K562 (cell line): ENCODE data around the gene CHAF1A. TPM values are rescaled to one million over a fixed set of nuclear protein-coding genes. Genes with fewer than 3 reads are reported as not detected.

Experiments
- ATAC-seq: fragments of 200-7000 bp; cut with Tn5 transposase; 3 replicates; pipeline ENCODE4 v1.9.1; 2020; ENCODE audit warnings: moderate library complexity
- BruUV-seq: library from RNA; stranded (reverse); fragments of 400-500 nt; replicated peaks from 2 replicates; lab custom pipeline; 2021; lab: Mats Ljungman, UMichigan
- CTCF ChIA-PET: fragments of 300-600 bp; formaldehyde crosslinking; extraction: SDS; loops from one replicate; lab custom pipeline; 2021; ENCODE audit warnings: low intra/inter-chr PET ratio; lab: Yijun Ruan, JAX
- POLR2A ChIA-PET: fragments of 300-600, 350-650 bp; sonication (Branson Sonifier 250); formaldehyde crosslinking; extraction: SDS; loops from one replicate; lab custom pipeline; 2021; ENCODE audit warnings: antibody characterized with exemption, inconsistent platforms; lab: Yijun Ruan, JAX
- DNase-seq, 4 experiments: peaks; one replicate each; pipeline versions ENCODE4 v3.0.0 to v3.0.0-alpha.2; 2011 to 2018; ENCODE audit warnings: low spot score in 3 of 4, mixed read lengths in 3 of 4; ENCODE audit errors: extremely low read depth in 1 of 4
- FAIRE-seq: peaks from 2 replicates; lab custom pipeline; 2011; peaks lifted over from hg19 to GRCh38; lab: Jason Lieb, UNC
- H2AFZ ChIP-seq: 2 replicates; pipeline ENCODE4 v1.6.0; 2011; ENCODE audit warnings: low read depth, low read length, control low read depth, inconsistent platforms
- H3K27ac ChIP-seq: fragments of 200-600 bp; 3 replicates; pipeline ENCODE4 v1.8.0; 2011; ENCODE audit warnings: low read depth, mild to moderate bottlenecking, control low read depth, inconsistent platforms, low read length, moderate library complexity, mixed read lengths; ENCODE audit errors: extremely low read depth
- H3K27me3 ChIP-seq, 2 experiments: fragments of 300-600 bp in 1 of 2; 2 replicates in 1 of 2; 3 replicates in 1 of 2; pipeline versions ENCODE4 v1.6.0 to v1.8.0; 2011; ENCODE audit warnings: inconsistent platforms in 2 of 2, low read length in 2 of 2, mild to moderate bottlenecking in 1 of 2, mixed read lengths in 1 of 2, moderate library complexity in 1 of 2; ENCODE audit not compliant: control insufficient read depth in 2 of 2, insufficient read depth in 2 of 2
- H3K36me3 ChIP-seq: fragments of 300-600 bp; 3 replicates; pipeline ENCODE4 v1.8.0; 2011; ENCODE audit warnings: mild to moderate bottlenecking, low read length, inconsistent platforms; ENCODE audit not compliant: control insufficient read depth, insufficient read depth
- H3K4me1 ChIP-seq, 2 experiments: fragments of 200-600 bp in 1 of 2; replicated peaks in 1 of 2; 2 replicates in 1 of 2; 3 replicates in 1 of 2; pipeline versions ENCODE4 v1.5.1 to v1.8.0; 2011; ENCODE audit warnings: inconsistent platforms in 2 of 2, low read length in 2 of 2, mild to moderate bottlenecking in 1 of 2, mixed read lengths in 1 of 2, moderate library complexity in 1 of 2; ENCODE audit not compliant: control insufficient read depth in 2 of 2, insufficient read depth in 2 of 2
- H3K4me2 ChIP-seq: 2 replicates; pipeline ENCODE4 v1.6.1; 2011; ENCODE audit warnings: low read length, control low read depth, inconsistent platforms, mixed read lengths; ENCODE audit not compliant: insufficient read depth
- H3K4me3 ChIP-seq: fragments of 200-600 bp; sonication (generic), shearing (Covaris generic); 2 replicates; pipeline ENCODE4 v1.5.1; 2016; ENCODE audit warnings: control low read depth, inconsistent platforms
- H3K79me2 ChIP-seq: fragments of 200-600 bp; 3 replicates; pipeline ENCODE4 v1.8.0; 2011; ENCODE audit warnings: low read length, inconsistent platforms; ENCODE audit not compliant: control insufficient read depth, insufficient read depth
- H3K9ac ChIP-seq, 2 experiments: 2 replicates each; pipeline versions ENCODE4 v1.6.0 to v1.6.1; 2011; ENCODE audit warnings: low read depth in 2 of 2, low read length in 2 of 2, control low read depth in 1 of 2, inconsistent platforms in 1 of 2, mild to moderate bottlenecking in 1 of 2, mixed read lengths in 1 of 2; ENCODE audit not compliant: insufficient read depth in 1 of 2
- H3K9me1 ChIP-seq: one replicate; pipeline ENCODE4 v1.6.0; 2011; ENCODE audit warnings: inconsistent platforms, mild to moderate bottlenecking, low read length, moderate library complexity; ENCODE audit not compliant: control insufficient read depth, insufficient read depth
- H3K9me3 ChIP-seq: replicated peaks from 2 replicates; pipeline ENCODE4 v1.5.1; 2011; ENCODE audit warnings: low read depth, low read length, inconsistent platforms; ENCODE audit not compliant: control insufficient read depth, insufficient read depth
- H4K20me1 ChIP-seq: replicated peaks from 2 replicates; pipeline ENCODE4 v1.6.1; 2011; ENCODE audit warnings: low read length, inconsistent platforms, mixed read lengths; ENCODE audit not compliant: control insufficient read depth, insufficient read depth
- HNRNPH1 ChIP-seq: fragments of 200-400 bp; formaldehyde crosslinking; optimal IDR thresholded peaks from 2 replicates; pipeline ENCODE3; 2017; ENCODE audit warnings: low read depth, mild to moderate bottlenecking, low read length, moderate library complexity
- POLR2G ChIP-seq: fragments of 200-400 bp; formaldehyde crosslinking; IDR thresholded peaks from 2 replicates; pipeline ENCODE4 v1.6.1; 2017; ENCODE audit warnings: low read depth, mild to moderate bottlenecking, antibody characterized with exemption, low read length, moderate library complexity
- RBFOX2 ChIP-seq: fragments of 200-400 bp; formaldehyde crosslinking; IDR thresholded peaks from 2 replicates; pipeline ENCODE4 v1.6.1; 2017; ENCODE audit warnings: low read depth, mild to moderate bottlenecking, low read length, moderate library complexity
- SETDB1 ChIP-seq: IDR thresholded peaks from one replicate; pipeline ENCODE4 v1.6.1; 2012; ENCODE audit warnings: low read length, control low read depth, inconsistent platforms
- ZNF75A ChIP-seq: fragments of 450-650 bp; formaldehyde crosslinking; IDR thresholded peaks from 2 replicates; pipeline ENCODE4 v1.4.0; 2020; ENCODE audit warnings: mild to moderate bottlenecking
- WGBS: fragments of 100-300 bp; shearing (Covaris generic); methylation state at CpG from one replicate; pipeline ENCODE4 v1.1.6; 2016; ENCODE audit warnings: low coverage, mixed read lengths; ENCODE audit not compliant: insufficient coverage; ENCODE audit errors: missing lambda C conversion rate; 5-methylcytosine and 5-hydroxymethylcytosine counted together
- in situ Hi-C: fragments of 300-500 bp; cut with MboI; formaldehyde crosslinking; loops from 4 replicates; pipeline ENCODE4 v1.15.0; 2018; ENCODE audit warnings: inconsistent platforms, mixed read lengths
- intact Hi-C: fragments of 100-400 bp; cut with micrococcal nuclease; formaldehyde crosslinking; loops from 2 replicates; pipeline ENCODE4 v1.14.2; 2022
- polyA plus RNA-seq, 8 experiments: library from polyadenylated mRNA; depleted of rRNA in 4 of 8; stranded (reverse) in 5 of 8; unstranded in 3 of 8; fragments of >200 nt; fragmentation: Nextera tagmentation in 2 of 8; fragmentation: Illumina TruSeq in 1 of 8; extraction: Ambion mirVana in 2 of 8; extraction: Trizol in 1 of 8; gene quantifications; 2 replicates each; pipeline versions ENCODE4 v1.2.1 to v1.2.3, GENCODE V29; 2011 to 2014; ENCODE audit warnings: inconsistent platforms in 1 of 8, missing spikeins in 1 of 8
- total RNA-seq, 7 experiments: library from RNA; depleted of rRNA in 6 of 7; stranded (reverse); fragments of >200 nt in 6 of 7; fragmentation: Illumina TruSeq in 2 of 7; extraction: Trizol in 2 of 7; gene quantifications; 2 replicates each; pipeline versions ENCODE4 v1.2.1 to v1.2.3, GENCODE V29; 2011 to 2021; ENCODE audit warnings: low replicate concordance in 1 of 7
- TF ChIP-seq, protein P1 (sequence below): fragments of 250-450 bp; sonication (Bioruptor Pico); IDR thresholded peaks from 2 replicates; pipeline ENCODE4 v1.5.0; 2020; ENCODE audit warnings: mild to moderate bottlenecking

Gene CHAF1A
- total and polyA plus RNA-seq, 9 of the 15 experiments (the other 6 are each of a cell fraction or from before 2014, with no cell fraction given) = 1.6 to 86.9 (median 45.2) TPM

DNA sequence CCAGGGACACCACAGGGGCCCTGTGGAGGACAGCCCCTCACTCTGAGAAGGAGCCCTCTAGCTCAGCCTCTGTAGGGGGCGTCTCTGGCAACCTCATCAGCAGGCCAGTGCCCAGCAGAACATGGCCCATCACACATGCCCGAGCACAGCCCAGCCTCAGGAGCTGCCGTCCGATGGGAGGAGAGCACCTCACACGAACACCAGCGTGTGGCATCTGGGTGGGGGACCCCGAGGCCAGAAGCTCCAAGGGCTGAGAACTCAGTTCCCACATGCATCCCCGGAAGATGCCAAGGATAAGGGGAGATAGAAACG is 13.4 kb upstream of the CHAF1A start:
- CTCF ChIA-PET = no interaction called here
- no peak for FAIRE-seq

DNA sequence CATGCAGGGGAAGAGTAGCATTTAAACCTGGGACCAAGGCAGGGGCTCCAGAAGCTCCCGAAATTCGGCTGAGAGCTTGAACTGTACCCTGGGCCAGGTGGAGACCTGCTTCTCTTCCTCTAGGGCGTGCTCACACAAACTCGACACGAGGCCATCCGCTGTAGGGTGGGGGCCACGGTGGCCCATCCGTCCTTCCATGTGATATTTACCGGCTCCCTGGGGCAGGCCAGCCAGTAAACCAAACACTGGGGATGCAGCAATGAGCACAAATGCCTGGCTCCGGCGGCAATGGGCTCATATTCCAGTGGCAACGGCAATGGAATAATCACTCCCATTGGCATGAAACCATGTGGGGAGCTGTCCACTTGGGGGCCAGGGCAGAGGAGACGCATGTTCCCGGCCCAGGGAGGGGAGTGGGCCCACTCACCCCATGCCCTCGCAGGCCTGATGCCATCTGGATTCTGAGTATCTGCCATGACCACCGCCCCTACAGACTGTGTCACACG is 12.9 kb upstream of the CHAF1A start:
- H3K27ac ChIP-seq = no peak overlapping the region; the same call in 2 of the 3 replicates
- intact Hi-C loops (no loop called here), in situ Hi-C loops (no loop called here)
- H3K36me3 ChIP-seq = peaks cover 72% of the 10 kb centered on the region
- H3K4me2 ChIP-seq = no peak overlapping the region
- H2AFZ ChIP-seq = no peak overlapping the region
- H3K9me3 ChIP-seq = no peaks in the 10 kb centered on the region
- POLR2A ChIA-PET = interaction anchor here (0.6 to 4.9 kb wide), 2 partner anchors 10 to 14 kb away, joined by 3 to 46 read pairs; no protein-coding TSS in a partner anchor
- H3K9me1 ChIP-seq = peaks cover 13% of the 10 kb centered on the region
- no peak for ATAC-seq
- BruUV-seq = no TSS peak
- H3K79me2 ChIP-seq = peaks cover 93% of the 10 kb centered on the region
- no peak overlapping the region for H3K4me3 ChIP-seq
- DNase-seq = no peak
- 91% methylated on average over 16 of the region's 17 CpGs for WGBS
- no peak for TF ChIP-seq HNRNPH1
- TF ChIP-seq, protein P1, sequence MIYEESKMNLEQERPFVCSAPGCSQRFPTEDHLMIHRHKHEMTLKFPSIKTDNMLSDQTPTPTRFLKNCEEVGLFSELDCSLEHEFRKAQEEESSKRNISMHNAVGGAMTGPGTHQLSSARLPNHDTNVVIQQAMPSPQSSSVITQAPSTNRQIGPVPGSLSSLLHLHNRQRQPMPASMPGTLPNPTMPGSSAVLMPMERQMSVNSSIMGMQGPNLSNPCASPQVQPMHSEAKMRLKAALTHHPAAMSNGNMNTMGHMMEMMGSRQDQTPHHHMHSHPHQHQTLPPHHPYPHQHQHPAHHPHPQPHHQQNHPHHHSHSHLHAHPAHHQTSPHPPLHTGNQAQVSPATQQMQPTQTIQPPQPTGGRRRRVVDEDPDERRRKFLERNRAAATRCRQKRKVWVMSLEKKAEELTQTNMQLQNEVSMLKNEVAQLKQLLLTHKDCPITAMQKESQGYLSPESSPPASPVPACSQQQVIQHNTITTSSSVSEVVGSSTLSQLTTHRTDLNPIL (CRISPR knock-in tag) = no peak
- peak; percentile 26; the same call in 1 of the 2 replicates for TF ChIP-seq RBFOX2
- no peak for TF ChIP-seq ZNF75A
- H3K27me3 ChIP-seq = no peaks in the 10 kb centered on the region
- H4K20me1 ChIP-seq = peaks cover 50% of the 10 kb centered on the region
- peaks cover 24 to 52% of the 10 kb centered on the region in 2 experiments for H3K4me1 ChIP-seq
- no peak for FAIRE-seq
- H3K9ac ChIP-seq = peak overlapping the region in 1 of 2 experiments; percentile 83; a peak in 2 of 4 replicates
- CTCF ChIA-PET = no interaction called here

More for the DNA sequence above, 13.4 kb upstream of the CHAF1A start:
- intact Hi-C loops = no loop called here
- Histone ChIP-seq H3K27me3 (no peaks in the 10 kb centered on the region), H3K36me3 (peaks cover 74% of the 10 kb centered on the region), H3K27ac (no peak overlapping the region), H3K79me2 (peaks cover 93% of the 10 kb centered on the region), H3K4me3 (no peak overlapping the region), H3K9ac (peak overlapping the region in 1 of 2 experiments; percentile 85; a peak in 2 of 4 replicates), H3K4me1 (peaks cover 19 to 55% of the 10 kb centered on the region in 2 experiments), H3K9me3 (no peaks in the 10 kb centered on the region), H3K9me1 (peaks cover 13% of the 10 kb centered on the region), H2AFZ (no peak overlapping the region), H3K4me2 (no peak overlapping the region), H4K20me1 (peaks cover 50% of the 10 kb centered on the region)
- no TSS peak for BruUV-seq
- peak; percentile 38; the same call in 1 of the 2 replicates for TF ChIP-seq POLR2G
- TF ChIP-seq SETDB1 = no peak
- no peak for DNase-seq
- in situ Hi-C loops = no loop called here
- no peak for ATAC-seq
- WGBS = 95% methylated on average over 8 of the region's 9 CpGs
- POLR2A ChIA-PET = interaction anchor here (0.6 to 4.9 kb wide), 3 partner anchors 9 to 13 kb away, joined by 3 to 46 read pairs (median 3); no protein-coding TSS in a partner anchor
